ENCODE measurements around the gene TNFRSF8.

Gene TNFRSF8

GRCh38 chr1:12185918-12186678 lies 123.0 kb downstream of the TNFRSF8 start:
- no peak for DNase-seq

- no peak for DNase-seq
These were observed 123.5 kb downstream of the TNFRSF8 start for GRCh38 chr1:12186679-12186985.

DNA sequence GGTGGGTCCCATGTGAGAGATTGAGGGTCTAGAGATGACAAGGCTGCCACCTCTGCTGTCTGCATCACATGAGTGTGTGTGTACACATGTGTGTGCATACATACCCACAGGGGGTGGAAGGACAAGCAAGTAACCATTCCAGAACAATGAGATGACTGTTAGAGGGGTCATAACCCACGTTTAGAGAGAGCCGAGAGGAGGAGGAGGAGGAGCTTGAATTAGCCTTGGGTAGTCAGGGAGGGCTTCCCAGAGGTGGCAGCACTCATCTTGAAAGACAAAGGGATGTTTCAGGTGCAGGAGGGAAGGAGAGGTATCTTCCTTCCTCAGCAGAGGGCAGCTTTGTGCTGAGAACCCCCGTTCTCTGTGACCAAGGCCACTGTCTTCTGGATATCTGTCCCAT lies 125.0 kb downstream of the TNFRSF8 start:
- DNase-seq, result no peak

GRCh38 chr1:12188657-12189327 lies 125.7 kb downstream of the TNFRSF8 start:
- DNase-seq, result no peak

DNA sequence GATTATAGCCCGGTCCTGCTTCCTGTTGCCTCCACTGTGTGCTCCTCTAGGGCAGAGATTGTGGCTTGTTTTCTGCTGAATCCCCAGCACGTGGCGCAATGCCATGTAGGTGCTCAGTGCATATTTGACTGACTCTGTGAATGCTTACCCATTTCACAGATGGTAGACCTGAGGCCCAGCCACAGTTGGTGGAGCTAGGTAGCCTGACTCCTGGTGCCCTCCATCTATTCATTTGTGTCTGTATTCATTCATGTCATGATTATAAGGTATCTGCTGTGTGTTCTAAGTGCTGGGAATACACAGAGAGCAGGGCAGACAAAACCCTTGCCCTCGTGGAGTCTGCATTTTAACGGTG lies 126.2 kb downstream of the TNFRSF8 start:
- no peak for DNase-seq

DNA sequence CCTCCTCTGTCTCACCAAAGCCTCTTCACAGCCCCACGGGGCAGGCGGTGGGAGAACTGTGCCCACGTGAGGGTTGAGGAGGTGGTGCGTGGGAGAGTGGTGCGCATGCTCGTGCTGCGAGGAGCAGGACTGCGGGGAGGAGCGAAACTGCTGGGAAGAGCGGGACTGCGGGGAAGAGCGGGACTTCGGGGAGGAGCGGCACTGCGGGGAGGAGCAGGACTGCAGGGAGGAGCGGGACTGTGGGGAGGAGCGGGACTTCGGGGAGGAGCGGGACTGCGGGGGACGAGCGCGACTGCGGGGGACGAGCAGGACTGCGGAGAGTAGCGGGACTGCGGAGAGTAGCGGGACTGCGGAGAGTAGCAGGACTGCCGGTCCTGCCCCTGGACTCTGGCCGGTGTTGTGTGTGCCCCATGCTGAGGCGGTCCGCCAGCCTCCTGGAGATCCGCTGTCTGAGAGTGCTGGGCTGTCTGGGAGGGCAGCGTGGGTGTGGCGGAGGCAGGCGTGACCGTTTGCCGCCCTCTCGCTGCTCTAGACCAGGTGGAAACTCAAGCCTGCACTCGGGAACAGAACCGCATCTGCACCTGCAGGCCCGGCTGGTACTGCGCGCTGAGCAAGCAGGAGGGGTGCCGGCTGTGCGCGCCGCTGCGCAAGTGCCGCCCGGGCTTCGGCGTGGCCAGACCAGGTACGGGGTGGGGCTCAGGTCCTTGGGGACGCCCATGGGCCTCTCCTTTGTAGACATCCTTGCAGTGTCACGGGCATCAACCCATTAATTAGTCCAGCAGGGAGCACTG lies 128.3 kb downstream of the TNFRSF8 start:
- no peak for DNase-seq

All from amygdala (tissue), 56 donors.